ENCODE data around the gene ARHGEF28. TPM values are rescaled to one million over a fixed set of nuclear protein-coding genes. Genes with fewer than 3 reads are reported as not detected.

The ARHGEF28 gene
- total RNA-seq, 1 donor from 2014 or later: 9.3 TPM

DNA sequence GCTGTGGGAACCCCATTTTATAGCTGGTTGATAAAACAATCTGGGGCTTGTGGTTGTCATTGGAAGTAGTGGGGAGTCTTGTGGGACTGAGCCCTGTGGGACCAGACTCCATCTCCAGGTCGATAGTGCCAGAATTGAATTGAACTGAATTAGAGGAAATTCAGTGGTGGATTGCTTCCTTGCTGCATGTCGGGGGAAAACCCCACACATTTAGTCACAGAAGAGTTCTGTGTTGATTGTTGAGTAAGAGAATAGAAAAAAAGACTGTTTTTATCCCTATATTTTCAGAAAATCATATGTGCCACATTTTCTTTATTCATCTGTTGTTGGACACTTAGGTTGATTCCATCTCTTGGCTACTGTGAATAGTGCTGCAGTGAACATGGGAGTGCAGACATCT is 209.7 kb downstream of the ARHGEF28 start:
- TF ChIP-seq, protein P1, sequence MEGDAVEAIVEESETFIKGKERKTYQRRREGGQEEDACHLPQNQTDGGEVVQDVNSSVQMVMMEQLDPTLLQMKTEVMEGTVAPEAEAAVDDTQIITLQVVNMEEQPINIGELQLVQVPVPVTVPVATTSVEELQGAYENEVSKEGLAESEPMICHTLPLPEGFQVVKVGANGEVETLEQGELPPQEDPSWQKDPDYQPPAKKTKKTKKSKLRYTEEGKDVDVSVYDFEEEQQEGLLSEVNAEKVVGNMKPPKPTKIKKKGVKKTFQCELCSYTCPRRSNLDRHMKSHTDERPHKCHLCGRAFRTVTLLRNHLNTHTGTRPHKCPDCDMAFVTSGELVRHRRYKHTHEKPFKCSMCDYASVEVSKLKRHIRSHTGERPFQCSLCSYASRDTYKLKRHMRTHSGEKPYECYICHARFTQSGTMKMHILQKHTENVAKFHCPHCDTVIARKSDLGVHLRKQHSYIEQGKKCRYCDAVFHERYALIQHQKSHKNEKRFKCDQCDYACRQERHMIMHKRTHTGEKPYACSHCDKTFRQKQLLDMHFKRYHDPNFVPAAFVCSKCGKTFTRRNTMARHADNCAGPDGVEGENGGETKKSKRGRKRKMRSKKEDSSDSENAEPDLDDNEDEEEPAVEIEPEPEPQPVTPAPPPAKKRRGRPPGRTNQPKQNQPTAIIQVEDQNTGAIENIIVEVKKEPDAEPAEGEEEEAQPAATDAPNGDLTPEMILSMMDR (IDR thresholded peaks at IDR 0.05): no peak
- Mint-ChIP-seq H3K36me3 (ENCODE audit: low read depth) (peaks cover 9% of the 10 kb centered on the region), H3K4me3 (ENCODE audit: unreplicated experiment) (no peak overlapping the region), H3K27ac (ENCODE audit: unreplicated experiment) (no peak overlapping the region), H3K4me1 (ENCODE audit: low read depth) (no peaks in the 10 kb centered on the region), H3K27me3 (ENCODE audit: low read depth) (no peaks in the 10 kb centered on the region), H3K9me3 (ENCODE audit: low read depth) (peaks cover 10% of the 10 kb centered on the region)
- DNase-seq (ENCODE audit: low spot score): no peak

DNA sequence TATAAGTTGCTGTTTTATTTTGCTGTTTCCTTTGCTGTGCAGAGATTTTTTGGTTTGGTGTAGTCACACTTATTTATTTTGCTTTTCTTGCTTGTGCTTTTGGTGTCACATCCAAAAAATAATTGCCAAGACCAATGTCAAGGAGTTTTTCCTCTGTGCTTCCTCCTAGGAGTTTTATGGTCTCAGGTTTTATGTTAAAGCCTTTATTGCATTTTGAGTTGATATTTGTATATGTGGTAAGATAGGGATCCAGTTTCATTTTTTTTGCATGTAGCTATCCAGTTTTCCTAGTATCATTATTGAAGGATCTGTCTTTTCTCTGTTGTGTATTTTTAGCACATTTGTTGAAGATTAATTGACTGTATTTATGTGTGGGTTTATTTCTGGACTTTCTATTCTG is 210.6 kb downstream of the ARHGEF28 start:
- TF ChIP-seq, protein P1 (IDR thresholded peaks at IDR 0.05): no peak
- no peaks in the 10 kb centered on the region for H3K27me3 Mint-ChIP-seq (ENCODE audit: low read depth)
- peaks cover 11% of the 10 kb centered on the region for H3K36me3 Mint-ChIP-seq (ENCODE audit: low read depth)
- no peak overlapping the region for H3K4me3 Mint-ChIP-seq (ENCODE audit: unreplicated experiment)
- DNase-seq (ENCODE audit: low spot score): no peak
- no peak overlapping the region for H3K27ac Mint-ChIP-seq (ENCODE audit: unreplicated experiment)
- peaks cover 10% of the 10 kb centered on the region for H3K9me3 Mint-ChIP-seq (ENCODE audit: low read depth)
- no peaks in the 10 kb centered on the region for H3K4me1 Mint-ChIP-seq (ENCODE audit: low read depth)

DNA sequence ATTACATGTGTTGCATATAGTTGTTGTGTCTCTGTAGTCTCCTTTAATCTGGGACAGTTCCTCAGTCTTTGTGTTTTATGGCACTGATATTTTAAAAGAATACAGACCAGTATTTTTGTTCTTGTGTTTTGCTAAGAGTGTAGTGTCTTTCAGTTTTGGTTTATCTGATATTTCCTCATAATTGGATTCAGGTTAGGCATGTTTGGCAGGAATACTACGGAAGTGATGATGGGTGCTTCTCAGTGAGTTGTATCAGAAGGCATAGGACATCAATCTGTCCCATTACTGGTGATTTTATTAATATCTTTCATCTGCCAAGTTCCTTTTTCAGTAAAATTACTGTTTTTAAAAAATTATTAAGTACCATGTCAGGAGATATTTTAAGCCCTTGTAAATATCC is 212.9 kb downstream of the ARHGEF28 start:
- TF ChIP-seq, protein P1 (IDR thresholded peaks at IDR 0.05): no peak
- DNase-seq (ENCODE audit: low spot score): no peak
- Mint-ChIP-seq H3K27ac (ENCODE audit: unreplicated experiment) (no peak overlapping the region), H3K4me1 (ENCODE audit: low read depth) (peaks cover under 1% of the 10 kb centered on the region), H3K4me3 (ENCODE audit: unreplicated experiment) (no peak overlapping the region), H3K27me3 (ENCODE audit: low read depth) (no peaks in the 10 kb centered on the region), H3K36me3 (ENCODE audit: low read depth) (peaks cover 10% of the 10 kb centered on the region), H3K9me3 (ENCODE audit: low read depth) (peaks cover 10% of the 10 kb centered on the region)

DNA sequence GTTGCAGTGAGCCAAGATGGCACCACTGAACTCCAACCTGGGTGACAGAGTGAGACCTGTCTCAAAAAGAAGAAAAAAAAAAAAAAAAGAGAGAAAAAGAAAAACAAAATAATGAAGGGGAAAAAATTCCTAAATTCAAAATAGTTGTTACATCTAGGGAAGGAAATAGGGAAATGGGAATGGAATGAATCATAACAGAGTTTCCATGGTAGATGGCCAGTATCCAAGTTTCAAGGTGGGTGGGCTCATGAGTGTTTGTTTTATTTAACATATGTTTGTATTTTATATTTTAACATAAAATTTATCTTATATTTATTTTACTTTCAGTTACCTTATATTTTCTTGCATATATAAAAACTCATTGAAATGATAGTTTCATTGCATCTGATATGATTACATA is 215.6 kb downstream of the ARHGEF28 start:
- DNase-seq (ENCODE audit: low spot score): no peak
- Mint-ChIP-seq H3K36me3 (ENCODE audit: low read depth) (peaks cover 8% of the 10 kb centered on the region), H3K27me3 (ENCODE audit: low read depth) (no peaks in the 10 kb centered on the region), H3K4me1 (ENCODE audit: low read depth) (peaks cover 4% of the 10 kb centered on the region), H3K27ac (ENCODE audit: unreplicated experiment) (no peak overlapping the region), H3K4me3 (ENCODE audit: unreplicated experiment) (no peak overlapping the region), H3K9me3 (ENCODE audit: low read depth) (peaks cover 7% of the 10 kb centered on the region)
- TF ChIP-seq, protein P1 (IDR thresholded peaks at IDR 0.05): no peak

DNA sequence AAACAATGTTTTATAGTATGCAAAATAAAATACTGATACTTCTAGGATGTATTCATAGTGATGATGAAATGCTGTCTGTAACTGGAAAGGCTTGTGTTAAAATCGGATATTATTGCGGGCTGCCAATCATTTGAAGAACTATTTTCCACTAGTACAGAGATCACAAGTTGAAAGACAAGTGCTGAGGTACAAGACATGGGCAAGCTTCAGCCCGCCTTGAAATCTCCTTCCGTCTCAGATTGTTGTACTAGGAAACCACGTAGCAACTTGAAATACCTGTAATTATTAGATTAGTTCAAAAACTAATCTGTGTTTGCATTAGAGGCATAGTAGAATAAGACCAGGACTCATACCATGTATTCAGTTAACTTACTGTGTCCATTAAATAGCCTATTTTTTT is 218.2 kb downstream of the ARHGEF28 start:
- no peaks in the 10 kb centered on the region for H3K9me3 Mint-ChIP-seq (ENCODE audit: low read depth)
- no peak for DNase-seq (ENCODE audit: low spot score)
- TF ChIP-seq, protein P1 (IDR thresholded peaks at IDR 0.05): no peak
- no peak overlapping the region for H3K4me3 Mint-ChIP-seq (ENCODE audit: unreplicated experiment)
- no peak overlapping the region for H3K27ac Mint-ChIP-seq (ENCODE audit: unreplicated experiment)
- peaks cover 19% of the 10 kb centered on the region for H3K4me1 Mint-ChIP-seq (ENCODE audit: low read depth)
- H3K36me3 Mint-ChIP-seq (ENCODE audit: low read depth): peaks cover 4% of the 10 kb centered on the region
- no peaks in the 10 kb centered on the region for H3K27me3 Mint-ChIP-seq (ENCODE audit: low read depth)

Measured in chondrocyte (in vitro differentiated cells).